ENCODE data around the gene MAGEA6.
"Not testable (repeated sequence)": the region's sequence is repeated elsewhere in the genome, so short reads cannot be mapped to it uniquely, and the experiment has no call there.

Gene MAGEA6

DNA sequence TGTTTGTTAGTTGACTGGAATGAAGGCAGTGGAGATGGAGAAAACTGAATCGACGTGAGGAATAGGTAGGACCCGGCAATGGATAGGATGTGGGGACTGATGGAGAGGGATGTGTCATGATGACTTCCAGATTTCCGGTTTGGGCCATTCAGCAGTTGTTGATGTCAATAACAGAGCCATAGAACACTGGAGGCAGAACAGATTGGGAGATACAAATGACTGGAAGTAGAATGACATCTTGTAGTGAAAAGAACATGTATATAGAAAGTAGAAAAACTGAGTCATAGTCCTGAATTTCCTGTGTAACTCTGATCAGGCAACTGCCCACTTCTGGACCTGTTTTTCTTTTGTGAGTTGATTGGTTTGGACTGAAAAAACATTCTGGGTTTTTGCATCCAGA is 36.5 kb upstream of the MAGEA6 start:
- TF ChIP-seq, protein P1, sequence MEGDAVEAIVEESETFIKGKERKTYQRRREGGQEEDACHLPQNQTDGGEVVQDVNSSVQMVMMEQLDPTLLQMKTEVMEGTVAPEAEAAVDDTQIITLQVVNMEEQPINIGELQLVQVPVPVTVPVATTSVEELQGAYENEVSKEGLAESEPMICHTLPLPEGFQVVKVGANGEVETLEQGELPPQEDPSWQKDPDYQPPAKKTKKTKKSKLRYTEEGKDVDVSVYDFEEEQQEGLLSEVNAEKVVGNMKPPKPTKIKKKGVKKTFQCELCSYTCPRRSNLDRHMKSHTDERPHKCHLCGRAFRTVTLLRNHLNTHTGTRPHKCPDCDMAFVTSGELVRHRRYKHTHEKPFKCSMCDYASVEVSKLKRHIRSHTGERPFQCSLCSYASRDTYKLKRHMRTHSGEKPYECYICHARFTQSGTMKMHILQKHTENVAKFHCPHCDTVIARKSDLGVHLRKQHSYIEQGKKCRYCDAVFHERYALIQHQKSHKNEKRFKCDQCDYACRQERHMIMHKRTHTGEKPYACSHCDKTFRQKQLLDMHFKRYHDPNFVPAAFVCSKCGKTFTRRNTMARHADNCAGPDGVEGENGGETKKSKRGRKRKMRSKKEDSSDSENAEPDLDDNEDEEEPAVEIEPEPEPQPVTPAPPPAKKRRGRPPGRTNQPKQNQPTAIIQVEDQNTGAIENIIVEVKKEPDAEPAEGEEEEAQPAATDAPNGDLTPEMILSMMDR (IDR thresholded peaks at IDR 0.05): no peak
- no peak for TF ChIP-seq ZFX (IDR thresholded peaks at IDR 0.05; ENCODE audit: borderline replicate concordance)
- no peak overlapping the region for H3K27ac ChIP-seq

DNA sequence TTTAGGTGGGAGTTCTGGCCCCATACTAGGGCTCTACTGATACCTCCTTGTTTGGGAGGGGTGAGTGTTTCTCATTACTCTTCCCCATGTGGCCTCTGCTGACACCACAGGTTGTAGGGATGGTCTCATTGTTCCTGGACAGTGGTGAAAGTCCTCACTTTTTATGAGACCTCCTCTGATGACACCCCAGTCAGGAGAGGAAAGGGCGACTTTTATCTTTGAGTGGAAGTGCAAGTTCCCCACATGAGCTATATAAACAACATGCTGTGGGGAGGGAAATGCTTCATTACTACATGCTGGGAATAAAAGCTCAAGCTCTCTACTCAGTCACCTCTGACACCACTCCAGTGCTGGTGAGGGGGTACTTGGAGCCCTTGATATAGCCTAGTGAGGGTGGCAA is 29.5 kb upstream of the MAGEA6 start:
- TF ChIP-seq, protein P1 (IDR thresholded peaks at IDR 0.05): no peak
- TF ChIP-seq ZFX (IDR thresholded peaks at IDR 0.05; ENCODE audit: borderline replicate concordance): no peak
- H3K27ac ChIP-seq: no peak overlapping the region

DNA sequence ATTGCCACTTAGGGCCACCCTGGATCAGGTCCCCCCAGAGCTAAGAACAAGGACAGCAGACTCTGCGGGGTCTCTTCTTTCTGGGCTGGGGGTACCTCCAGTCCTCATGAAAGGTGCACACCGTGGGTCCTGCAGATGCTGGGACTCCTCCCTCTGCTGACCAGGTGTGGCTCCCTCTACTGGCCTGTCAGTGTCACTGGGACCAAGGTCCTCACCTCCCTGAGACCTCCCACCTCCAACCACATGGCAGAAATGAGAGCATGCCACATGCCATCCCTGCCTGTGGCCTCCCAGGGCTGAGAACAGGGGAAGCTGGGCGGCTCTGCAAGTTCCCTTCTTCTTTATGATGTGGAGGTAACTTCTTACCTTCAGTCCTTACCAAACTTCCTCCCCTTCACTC is 17.6 kb upstream of the MAGEA6 start:
- not testable (repeated sequence) for H3K27ac ChIP-seq

DNA sequence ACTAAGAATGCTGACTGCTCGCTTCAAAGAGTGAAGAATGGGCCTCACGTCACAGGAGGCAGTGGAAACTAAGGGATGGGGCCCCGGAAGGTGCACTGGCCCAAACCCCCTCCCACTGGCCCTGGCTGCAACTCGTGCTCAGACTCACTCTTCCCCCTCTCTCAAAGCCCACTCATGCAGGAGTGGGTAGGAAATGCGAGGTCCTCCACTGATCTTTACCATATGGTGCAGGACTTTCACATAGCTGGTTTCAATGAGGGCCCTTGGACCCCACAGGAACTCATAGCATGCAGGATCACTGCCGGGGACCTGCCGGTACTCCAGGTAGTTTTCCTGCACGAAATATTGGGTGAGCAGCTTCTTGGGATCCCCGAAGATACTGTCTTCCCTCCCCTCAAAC is 2.9 kb downstream of the MAGEA6 start:
- not testable (repeated sequence) for H3K27ac ChIP-seq

DNA sequence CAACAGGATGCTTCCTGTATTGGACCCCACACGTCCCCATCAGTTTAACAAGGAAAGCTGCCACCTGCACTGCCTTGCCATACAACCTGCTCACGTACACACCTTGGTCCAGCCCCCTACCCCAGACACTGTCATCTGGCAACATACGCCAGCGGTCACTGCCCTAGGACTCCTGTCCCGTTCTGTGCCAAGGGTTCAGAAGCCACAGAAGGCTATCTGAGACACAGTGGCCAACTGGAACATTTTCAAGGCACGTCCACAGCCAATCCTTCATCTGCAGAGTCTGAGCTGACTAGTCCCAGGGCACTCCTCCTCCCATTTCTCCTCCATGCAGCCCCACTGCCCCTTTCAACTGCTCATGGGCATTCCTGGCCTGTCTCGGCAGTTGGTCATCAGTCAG is 7.9 kb downstream of the MAGEA6 start:
- not testable (repeated sequence) for H3K27ac ChIP-seq

DNA sequence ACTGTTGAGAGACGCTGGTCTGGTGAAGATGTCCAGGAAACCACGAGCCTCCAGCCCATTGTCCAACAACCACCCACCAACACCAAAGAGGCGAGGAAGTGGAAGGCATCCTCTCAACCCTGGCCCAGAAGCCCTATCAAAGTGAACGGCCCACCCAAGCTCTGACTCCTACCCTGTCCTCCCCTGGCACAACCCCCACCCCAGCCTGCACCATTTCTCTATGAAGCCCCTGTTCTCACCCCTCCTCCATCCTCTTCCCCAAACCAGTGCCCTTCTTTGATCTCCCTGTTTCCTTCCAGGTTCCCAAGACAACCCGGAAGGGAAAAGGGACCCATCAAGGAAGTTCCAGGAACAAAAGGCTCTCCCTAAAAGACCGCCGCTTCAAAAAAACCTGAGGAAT is 9.9 kb downstream of the MAGEA6 start:
- H3K27ac ChIP-seq: not testable (repeated sequence)

DNA sequence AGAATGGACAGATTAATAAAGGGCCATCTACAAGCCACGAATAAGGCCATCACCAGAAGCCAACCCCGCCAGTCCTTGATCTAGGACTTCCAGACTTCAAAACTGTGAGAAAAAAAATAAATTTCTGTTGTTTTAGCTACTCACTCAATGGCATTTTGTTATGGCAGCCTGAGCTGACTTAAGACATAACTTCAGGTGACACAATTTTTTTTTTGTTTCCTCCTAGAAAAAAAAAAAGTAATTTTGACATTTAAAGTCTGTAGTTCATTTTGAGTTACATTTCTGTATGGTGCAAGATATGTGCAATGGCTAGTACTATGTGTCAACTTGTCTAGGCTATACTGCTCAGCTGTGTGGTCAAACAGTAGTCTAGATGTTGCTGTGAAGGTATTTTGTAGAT is 10.6 kb downstream of the MAGEA6 start, which contains the start of gene CSAG3:
Gene CSAG3 (plus strand): TSS at position 301 of the 400 bp plus-strand sequence.
- not testable (repeated sequence) for H3K27ac ChIP-seq

DNA sequence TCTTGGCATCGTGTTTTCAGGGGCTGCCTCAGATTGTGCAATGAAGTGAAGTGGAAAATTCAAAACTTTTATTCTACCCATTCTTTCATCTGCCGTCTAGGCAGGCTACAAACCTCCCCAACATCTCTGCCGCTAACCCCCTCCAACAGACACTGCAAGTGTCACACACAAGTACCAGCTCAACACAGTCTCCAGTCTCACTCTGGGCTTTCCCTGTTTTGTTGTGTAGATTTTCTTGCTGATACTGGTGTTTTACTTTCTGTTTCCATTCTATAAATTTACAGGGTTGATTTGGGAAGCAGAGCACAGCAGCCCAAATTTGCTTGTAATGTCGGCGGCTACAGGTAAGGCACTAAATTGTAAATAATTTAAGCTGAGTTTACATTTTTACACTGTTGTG is 14.6 kb downstream of the MAGEA6 start:
- H3K27ac ChIP-seq: not testable (repeated sequence)

DNA sequence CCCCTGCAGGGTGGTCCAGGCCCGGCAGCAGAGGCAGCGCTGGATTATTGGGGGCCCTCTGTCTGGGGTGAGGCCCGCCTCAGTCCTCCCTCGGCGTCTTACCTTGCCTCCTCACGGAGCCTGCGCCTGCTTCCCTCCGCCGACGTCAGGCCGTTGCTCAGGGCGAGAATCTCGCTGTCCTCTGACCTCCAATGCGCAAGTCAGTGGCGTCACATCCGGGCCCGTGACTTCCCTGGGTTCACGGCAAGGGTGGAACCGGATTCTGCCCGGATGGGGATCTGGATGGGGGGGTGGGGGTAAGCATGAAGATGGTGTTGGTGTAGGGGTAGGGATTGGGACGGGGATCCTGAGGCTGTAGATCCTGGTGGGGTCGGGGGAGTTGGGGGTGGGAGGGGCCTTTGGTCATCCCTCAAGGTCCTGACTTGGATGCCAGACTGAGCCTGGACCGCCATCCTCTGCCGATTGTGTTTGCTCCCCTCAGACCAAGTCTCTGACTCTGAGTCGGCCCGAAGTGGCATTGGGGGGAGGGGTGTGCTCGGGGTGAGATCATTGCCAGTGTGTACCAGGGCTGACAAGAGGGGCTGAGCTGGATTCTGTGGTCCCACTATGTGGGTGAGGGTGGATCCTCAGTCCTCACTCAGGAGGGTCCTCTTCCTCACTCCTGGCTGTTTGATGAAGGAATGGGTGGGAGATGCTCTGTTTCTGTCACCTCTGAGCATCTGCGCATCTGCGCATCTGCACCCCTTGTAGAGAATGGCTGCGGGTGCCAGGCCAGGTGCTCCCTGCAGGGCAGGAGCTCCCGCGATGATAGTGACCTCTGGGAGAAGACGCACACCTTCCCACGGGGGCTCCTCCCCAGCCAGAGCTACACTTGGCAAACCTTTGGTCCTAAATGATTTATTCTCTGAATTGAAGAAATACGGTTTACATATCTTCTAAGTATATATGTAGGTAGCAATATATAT is 15.5 kb downstream of the MAGEA6 start, which contains the start of gene MAGEA2:
Gene MAGEA2 (minus strand): TSS at position 157 of the 965 bp plus-strand sequence. CDS start 2,479 bp downstream, outside the sequence.
- H3K27ac ChIP-seq: not testable (repeated sequence)

DNA sequence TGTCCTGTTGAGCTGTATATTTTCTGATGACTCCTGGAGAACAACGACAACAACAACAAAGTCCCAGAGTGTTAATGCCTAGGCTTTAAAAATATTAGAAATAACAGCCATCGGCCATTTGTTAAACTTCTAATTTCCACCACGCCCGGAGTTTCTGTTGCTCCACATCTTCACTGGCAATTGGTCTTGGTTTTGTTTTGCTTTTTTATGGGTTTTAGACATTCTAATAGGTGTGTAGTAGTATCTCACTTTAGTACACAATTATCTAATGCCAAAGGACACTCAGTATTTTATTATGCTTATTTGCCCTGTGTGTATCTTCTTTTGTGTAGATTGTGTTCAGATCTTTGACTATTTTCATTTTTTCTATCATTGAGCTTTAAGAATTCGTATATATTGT is 30.9 kb downstream of the MAGEA6 start:
- TF ChIP-seq ZFX (IDR thresholded peaks at IDR 0.05; ENCODE audit: borderline replicate concordance): no peak
- TF ChIP-seq, protein P1 (IDR thresholded peaks at IDR 0.05): no peak
- no peak overlapping the region for H3K27ac ChIP-seq

DNA sequence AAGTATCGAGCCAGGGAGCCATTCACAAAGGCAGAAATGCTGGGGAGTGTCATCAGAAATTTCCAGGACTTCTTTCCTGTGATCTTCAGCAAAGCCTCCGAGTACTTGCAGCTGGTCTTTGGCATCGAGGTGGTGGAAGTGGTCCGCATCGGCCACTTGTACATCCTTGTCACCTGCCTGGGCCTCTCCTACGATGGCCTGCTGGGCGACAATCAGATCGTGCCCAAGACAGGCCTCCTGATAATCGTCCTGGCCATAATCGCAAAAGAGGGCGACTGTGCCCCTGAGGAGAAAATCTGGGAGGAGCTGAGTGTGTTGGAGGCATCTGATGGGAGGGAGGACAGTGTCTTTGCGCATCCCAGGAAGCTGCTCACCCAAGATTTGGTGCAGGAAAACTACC is 33.0 kb downstream of the MAGEA6 start:
- not testable (repeated sequence) for H3K27ac ChIP-seq

DNA sequence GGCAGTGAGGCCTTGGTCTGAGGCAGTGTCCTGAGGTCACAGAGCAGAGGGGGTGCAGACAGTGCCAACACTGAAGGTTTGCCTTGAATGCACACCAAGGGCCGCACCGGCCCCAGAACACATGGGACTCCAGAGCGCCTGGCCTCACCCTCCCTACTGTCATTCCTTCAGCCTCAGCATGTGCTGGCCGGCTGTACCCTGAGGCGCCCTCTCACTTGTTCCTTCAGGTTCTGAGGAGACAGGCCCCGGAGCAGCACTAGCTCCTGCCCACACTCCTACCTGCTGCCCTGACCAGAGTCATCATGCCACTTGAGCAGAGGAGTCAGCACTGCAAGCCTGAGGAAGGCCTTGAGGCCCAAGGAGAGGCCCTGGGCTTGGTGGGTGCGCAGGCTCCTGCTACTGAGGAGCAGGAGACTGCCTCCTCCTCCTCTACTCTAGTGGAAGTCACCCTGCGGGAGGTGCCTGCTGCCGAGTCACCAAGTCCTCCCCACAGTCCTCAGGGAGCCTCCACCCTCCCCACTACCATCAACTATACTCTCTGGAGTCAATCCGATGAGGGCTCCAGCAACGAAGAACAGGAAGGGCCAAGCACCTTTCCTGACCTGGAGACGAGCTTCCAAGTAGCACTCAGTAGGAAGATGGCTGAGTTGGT is 33.5 kb downstream of the MAGEA6 start:
- TF ChIP-seq ZFX (IDR thresholded peaks at IDR 0.05; ENCODE audit: borderline replicate concordance): no peak
- TF ChIP-seq, protein P1 (IDR thresholded peaks at IDR 0.05): no peak
- no peak overlapping the region for H3K27ac ChIP-seq
